Naive B cell (primary cell): ENCODE results near the gene AP3M1. TPM values are rescaled to one million over a fixed set of nuclear protein-coding genes. Genes with fewer than 3 reads are reported as not detected.
A peak's percentile ranks its signal among the peaks of the same experiment; 100 is the strongest.

Experiments
- ATAC-seq, 2 donors: fragments of 150-1000 bp; cut with Tn5 transposase; 2 replicates each; pipeline ENCODE4 v1.10.0; 2021; ENCODE audit warnings: low read depth in 2 of 2, mild to moderate bottlenecking in 2 of 2, moderate library complexity in 2 of 2
- DNase-seq: peaks from one replicate; pipeline ENCODE4 v3.0.0; 2022
- H3K27ac Mint-ChIP-seq, 6 donors: one replicate each; pipeline ENCODE4 v1.8.0; 2020 to 2022; ENCODE audit warnings: mild to moderate bottlenecking in 6 of 6, mixed read lengths in 6 of 6, moderate library complexity in 5 of 6, inconsistent platforms in 2 of 6
- H3K27me3 Mint-ChIP-seq, 3 donors: one replicate each; pipeline ENCODE4 v1.8.0; 2021 to 2022; ENCODE audit warnings: mixed read lengths in 3 of 3, mild to moderate bottlenecking in 1 of 3
- H3K36me3 Mint-ChIP-seq, 2 donors: one replicate each; pipeline ENCODE4 v1.8.0; 2020 to 2022; ENCODE audit warnings: mixed read lengths in 2 of 2, inconsistent platforms in 1 of 2, mild to moderate bottlenecking in 1 of 2
- H3K4me1 Mint-ChIP-seq, 3 donors: one replicate each; pipeline ENCODE4 v1.8.0; 2020 to 2022; ENCODE audit warnings: mixed read lengths in 3 of 3, inconsistent platforms in 1 of 3, mild to moderate bottlenecking in 1 of 3, moderate library complexity in 1 of 3
- H3K4me3 Mint-ChIP-seq, 8 donors: one replicate each; pipeline ENCODE4 v1.8.0; 2020 to 2022; ENCODE audit warnings: mild to moderate bottlenecking in 8 of 8, mixed read lengths in 8 of 8, moderate library complexity in 8 of 8, inconsistent platforms in 2 of 8
- H3K9me3 Mint-ChIP-seq, 7 donors: one replicate each; pipeline ENCODE4 v1.8.0; 2020 to 2022; ENCODE audit warnings: mixed read lengths in 7 of 7, mild to moderate bottlenecking in 5 of 7, inconsistent platforms in 2 of 7, moderate library complexity in 1 of 7
- polyA plus RNA-seq, 6 donors: library from polyadenylated mRNA; unstranded; fragments of 300-500 nt; fragmentation: Illumina TruSeq; gene quantifications; one replicate each; pipeline ENCODE4 v1.2.3, GENCODE V29; 2021; ENCODE audit warnings: low read depth in 6 of 6

The AP3M1 gene
- polyA plus RNA-seq, 6 donors from 2014 or later, result 28.8 to 40.8 (median 32.9) TPM

DNA sequence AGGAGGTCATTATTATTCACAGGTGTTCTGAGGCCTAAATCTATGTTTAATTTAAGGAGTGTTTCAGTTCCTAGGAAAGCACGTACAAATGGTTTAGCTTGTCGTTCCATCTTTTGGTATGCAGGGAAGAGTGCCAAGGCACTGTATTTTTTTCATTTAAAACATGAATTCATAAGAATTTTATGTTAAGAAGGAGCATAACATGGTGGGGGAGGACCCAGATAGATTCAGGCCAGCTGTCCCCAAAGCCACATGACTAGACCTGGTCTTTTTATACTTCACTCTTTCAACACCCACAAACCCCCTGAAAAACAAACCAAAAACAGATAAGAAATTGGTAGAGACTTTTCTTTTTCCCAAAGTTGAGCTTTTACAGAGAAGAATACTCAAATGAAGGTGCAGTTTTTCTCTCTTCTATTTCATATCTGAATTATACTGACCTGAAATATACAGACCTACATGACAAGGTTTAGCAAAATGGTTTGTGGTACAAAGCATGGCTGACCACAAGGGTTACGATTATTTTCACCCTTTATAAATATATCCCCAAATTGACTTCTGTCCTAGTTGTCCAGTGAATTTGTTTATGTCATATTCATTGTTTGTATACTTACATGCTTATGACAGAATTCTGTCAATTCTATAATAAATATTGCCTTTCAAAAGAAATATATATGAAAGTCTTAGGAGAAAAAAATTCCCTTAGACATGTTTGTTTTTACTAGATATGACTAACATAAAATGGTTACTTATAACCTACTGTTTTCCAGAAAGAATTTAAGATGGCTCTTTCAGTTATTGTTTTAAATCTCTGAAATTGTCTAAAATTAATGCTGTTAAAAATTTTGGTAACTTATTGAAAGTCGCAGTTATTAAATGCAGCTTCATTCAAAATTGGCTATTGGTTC is 71.3 kb downstream of the AP3M1 start:
- H3K27me3 Mint-ChIP-seq, result no peaks in the 10 kb centered on the region
- ATAC-seq (no peak), DNase-seq (no peak)
- peak overlapping the region in 2 of 6 donors; percentile 26 to 61 for H3K27ac Mint-ChIP-seq
- H3K4me3 Mint-ChIP-seq, result no peak overlapping the region
- H3K4me1 Mint-ChIP-seq, result peaks cover 25 to 38% (median 26%) of the 10 kb centered on the region in 3 donors
- H3K9me3 Mint-ChIP-seq, result no peaks in the 10 kb centered on the region
- H3K36me3 Mint-ChIP-seq, result peaks cover 0 to 9% of the 10 kb centered on the region in 2 donors

DNA sequence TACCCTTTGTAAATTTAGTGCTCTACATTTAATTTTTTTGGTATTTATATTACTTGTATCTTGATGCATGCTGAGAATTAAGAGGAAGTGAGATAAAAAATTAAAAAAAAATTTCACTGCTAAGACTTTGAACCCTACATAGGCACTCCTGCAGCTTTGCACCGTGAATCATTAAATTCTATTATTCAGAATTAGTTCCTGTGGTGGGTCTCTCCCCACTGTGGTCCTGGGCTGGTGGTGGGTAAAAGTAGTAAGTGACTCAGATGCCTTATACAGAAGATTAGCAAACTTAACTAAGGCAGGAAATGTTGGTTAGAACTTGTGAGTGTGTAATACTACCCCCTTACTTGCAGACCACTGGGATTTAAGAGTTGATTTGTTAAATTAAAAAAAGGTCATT is 72.6 kb downstream of the AP3M1 start:
- Mint-ChIP-seq H3K4me1 (peaks cover 25 to 38% (median 26%) of the 10 kb centered on the region in 3 donors), H3K27ac (peak overlapping the region in 1 of 6 donors; percentile 63), H3K27me3 (no peaks in the 10 kb centered on the region), H3K9me3 (no peaks in the 10 kb centered on the region), H3K4me3 (no peak overlapping the region), H3K36me3 (peaks cover 6 to 10% of the 10 kb centered on the region in 2 donors)
- no peak for DNase-seq
- peak; percentile 51 to 63 for ATAC-seq

DNA sequence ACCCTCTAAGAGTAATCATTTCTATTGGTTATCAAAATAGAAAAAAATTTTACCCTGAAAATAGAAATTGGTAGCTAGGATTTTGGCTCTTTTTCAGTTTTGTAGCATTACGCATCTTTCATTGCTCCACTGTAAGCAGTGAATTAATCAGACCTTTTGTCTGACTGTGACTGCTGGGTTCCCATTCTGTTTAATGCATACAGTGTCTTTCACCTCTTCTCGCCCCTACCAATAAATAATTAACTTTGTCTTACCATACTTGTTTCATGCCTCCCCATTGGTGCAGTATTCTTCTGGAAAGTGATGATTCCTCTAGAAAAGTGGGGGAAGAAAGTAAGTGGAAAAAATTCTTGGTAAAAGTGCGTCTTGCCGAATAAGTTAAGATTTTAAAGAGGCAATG is 73.2 kb downstream of the AP3M1 start:
- H3K36me3 Mint-ChIP-seq, result peaks cover 8% of the 10 kb centered on the region in 2 donors
- no peaks in the 10 kb centered on the region for H3K27me3 Mint-ChIP-seq
- H3K27ac Mint-ChIP-seq, result no peak overlapping the region
- peaks cover 25 to 38% (median 26%) of the 10 kb centered on the region in 3 donors for H3K4me1 Mint-ChIP-seq
- no peak overlapping the region for H3K4me3 Mint-ChIP-seq
- H3K9me3 Mint-ChIP-seq, result no peaks in the 10 kb centered on the region
- no peak for ATAC-seq
- DNase-seq, result no peak

DNA sequence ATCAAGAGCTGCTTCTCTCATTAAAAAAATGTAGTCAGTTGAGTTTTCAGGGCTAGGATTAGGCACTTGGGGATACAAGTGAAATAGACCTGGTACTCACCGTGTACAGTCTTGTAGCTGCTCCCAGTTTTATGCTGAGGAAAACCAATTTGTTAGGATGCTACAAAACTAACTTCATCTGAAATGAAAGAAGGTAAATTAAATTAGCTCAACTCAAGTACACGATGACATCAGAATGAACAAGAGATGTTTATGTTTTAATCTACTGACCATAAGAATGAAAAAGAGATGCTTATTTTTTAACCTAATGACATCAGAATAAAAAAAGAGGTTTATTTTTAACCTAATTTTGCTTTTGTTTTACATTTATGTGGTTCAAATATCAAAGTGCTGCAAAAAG is 73.7 kb downstream of the AP3M1 start:
- Mint-ChIP-seq H3K36me3 (peaks cover 5 to 8% of the 10 kb centered on the region in 2 donors), H3K4me1 (peaks cover 25 to 38% (median 26%) of the 10 kb centered on the region in 3 donors), H3K27me3 (no peaks in the 10 kb centered on the region), H3K27ac (no peak overlapping the region), H3K4me3 (no peak overlapping the region), H3K9me3 (no peaks in the 10 kb centered on the region)
- DNase-seq (no peak), ATAC-seq (no peak)

DNA sequence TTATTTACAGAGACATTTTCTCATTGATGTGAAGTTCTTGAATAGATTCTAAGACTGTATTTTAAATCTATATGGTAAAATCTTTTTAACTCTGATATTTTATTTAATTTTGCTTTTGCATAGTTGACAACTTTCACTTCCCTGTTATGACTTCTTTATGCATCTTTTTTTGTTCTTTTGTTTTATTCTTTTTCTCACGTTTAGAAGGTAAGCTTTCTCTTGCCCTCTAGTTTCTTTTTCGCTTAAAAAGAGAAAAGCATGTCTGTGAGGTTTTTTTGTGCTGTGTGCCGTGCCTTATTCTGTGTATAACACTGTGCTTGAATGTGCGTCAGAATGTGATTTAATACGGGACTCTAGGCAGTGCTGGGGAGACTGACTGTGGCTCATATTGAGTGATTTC is 74.7 kb downstream of the AP3M1 start:
- Mint-ChIP-seq H3K9me3 (no peaks in the 10 kb centered on the region), H3K4me1 (peaks cover 20 to 35% (median 21%) of the 10 kb centered on the region in 3 donors), H3K27ac (peak overlapping the region in 4 of 6 donors; percentile 10 to 86 (median 30)), H3K36me3 (peaks cover 8 to 9% of the 10 kb centered on the region in 2 donors), H3K4me3 (peak overlapping the region in 1 of 8 donors; percentile 10), H3K27me3 (no peaks in the 10 kb centered on the region)
- DNase-seq (no peak), ATAC-seq (no peak)

DNA sequence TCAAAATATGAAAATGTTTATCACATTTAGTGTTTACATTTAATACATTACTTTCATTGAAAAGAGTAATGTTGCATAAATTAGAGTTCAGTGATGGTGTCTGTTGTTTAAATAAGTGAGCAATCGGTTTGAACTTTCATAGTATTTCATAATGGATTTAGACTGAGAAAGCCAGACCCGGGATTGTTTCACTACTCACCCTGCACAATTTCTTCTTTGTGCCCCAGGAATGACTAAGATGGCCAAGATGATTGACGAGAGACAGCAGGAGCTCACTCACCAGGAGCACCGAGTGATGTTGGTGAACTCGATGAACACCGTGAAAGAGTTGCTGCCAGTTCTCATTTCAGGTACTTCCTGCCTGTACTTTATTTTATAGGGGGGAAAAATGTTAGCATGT is 78.1 kb downstream of the AP3M1 start:
- H3K4me3 Mint-ChIP-seq, result no peak overlapping the region
- H3K9me3 Mint-ChIP-seq, result no peaks in the 10 kb centered on the region
- H3K27ac Mint-ChIP-seq, result no peak overlapping the region
- ATAC-seq (no peak), DNase-seq (no peak)
- H3K36me3 Mint-ChIP-seq, result peaks cover 8 to 10% of the 10 kb centered on the region in 2 donors
- no peaks in the 10 kb centered on the region for H3K27me3 Mint-ChIP-seq
- H3K4me1 Mint-ChIP-seq, result peaks cover 8 to 13% (median 11%) of the 10 kb centered on the region in 3 donors

DNA sequence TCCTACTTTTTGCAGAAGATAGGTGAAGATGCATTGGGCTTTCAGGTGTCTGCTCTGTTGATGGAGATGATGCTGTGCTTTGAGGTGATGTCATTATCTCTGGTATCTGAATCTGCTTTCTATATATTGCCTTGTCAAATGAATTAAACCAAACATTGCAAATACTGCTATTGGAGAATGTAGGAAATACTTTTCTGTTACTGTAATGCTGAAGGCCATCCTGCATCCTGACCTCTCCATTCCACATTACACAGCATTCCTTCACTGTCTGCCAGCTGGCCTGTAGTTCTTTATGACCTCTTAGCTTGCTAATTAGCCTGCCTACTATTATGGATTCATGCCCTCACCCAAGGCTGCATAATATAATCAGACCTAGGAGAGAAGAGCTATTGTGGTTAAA is 79.5 kb downstream of the AP3M1 start:
- DNase-seq, result no peak
- H3K4me1 Mint-ChIP-seq, result peaks cover 8 to 10% (median 10%) of the 10 kb centered on the region in 3 donors
- no peak for ATAC-seq
- H3K27me3 Mint-ChIP-seq, result no peaks in the 10 kb centered on the region
- H3K36me3 Mint-ChIP-seq, result peaks cover 8 to 10% of the 10 kb centered on the region in 2 donors
- H3K9me3 Mint-ChIP-seq, result no peaks in the 10 kb centered on the region
- no peak overlapping the region for H3K4me3 Mint-ChIP-seq
- H3K27ac Mint-ChIP-seq, result no peak overlapping the region

Other genes with a start within 250 kb of the AP3M1 start
- under 1 TPM in 1 of 6 donors, not detected in 5; 0.12 TPM for gene PLAU, start 239.7 kb downstream of the AP3M1 start, polyA plus RNA-seq
- 10 to 100 TPM; 17.1 to 27.6 (median 25.2) TPM for gene VCL, start 152.7 kb downstream of the AP3M1 start, polyA plus RNA-seq
- 100 to 1,000 TPM; 240 to 379 (median 288) TPM for gene ADK, start 393 bp upstream of the AP3M1 start, polyA plus RNA-seq